ENCODE results near the gene FPR3.

The FPR3 gene

GRCh38 chr19:51794885-51795490, at the start of gene FPR3:
Gene FPR3, plus strand, starts transcription at chr19:51795157. Its CDS starts 28,592 bp downstream, at chr19:51823749.
- Histone ChIP-seq H3K36me3 (no peaks in the 10 kb centered on the region), H3K4me3 (no peak within 1 kb of the TSS), H3K4me2 (peak within 1 kb of the TSS in 2 of 11 experiments; percentile 69 to 81; a peak in 4 of 22 replicates), H3K4me1 (peaks cover 0 to 81% (median 11%) of the 10 kb centered on the region in 10 experiments; a peak in 12 of 20 replicates), H3K27ac (0 out of 22 replicates have a peak within 1 kb of the TSS, but pooled peaks of 1 of the 11 experiments have one; percentile 19), H4K20me1 (no peaks in the 10 kb centered on the region), H3K27me3 (no peaks in the 10 kb centered on the region), H3K9me3 (replicated peaks in 1 of 11) (peaks cover 12 to 75% (median 21%) of the 10 kb centered on the region in 11 experiments; a peak in 20 of 22 replicates), H3K9ac (no peak within 1 kb of the TSS)
- no peak for TF ChIP-seq Cebpa-rat (IDR thresholded peaks at IDR 0.05)

GRCh38 chr19:51746731-51747130, 48.2 kb upstream of the FPR3 start:
- Histone ChIP-seq H3K4me2 (peak overlapping the region in 2 of 11 experiments; percentile 91 to 97; a peak in 3 of 22 replicates), H4K20me1 (peaks cover 0 to 48% (median 0%) of the 10 kb centered on the region in 11 experiments; a peak in 3 of 22 replicates), H3K4me3 (peak overlapping the region in 2 of 10 experiments; percentile 57 to 63; a peak in 3 of 20 replicates), H3K9ac (no peak overlapping the region), H3K27ac (no peak overlapping the region), H3K9me3 (replicated peaks in 1 of 11) (peaks cover 0 to 42% (median 0%) of the 10 kb centered on the region in 11 experiments; a peak in 8 of 22 replicates), H3K36me3 (peaks cover 0 to 65% (median 0%) of the 10 kb centered on the region in 11 experiments; a peak in 6 of 22 replicates), H3K4me1 (peaks cover 10 to 93% (median 41%) of the 10 kb centered on the region in 10 experiments), H3K27me3 (no peaks in the 10 kb centered on the region)
- TF ChIP-seq Cebpa-rat (IDR thresholded peaks at IDR 0.05), result no peak

GRCh38 chr19:51749979-51750378, 45.0 kb upstream of the FPR3 start:
- peaks cover 11 to 93% (median 39%) of the 10 kb centered on the region in 10 experiments for H3K4me1 ChIP-seq
- no peaks in the 10 kb centered on the region for H3K27me3 ChIP-seq
- no peak for TF ChIP-seq Cebpa-rat (IDR thresholded peaks at IDR 0.05)
- H3K9me3 ChIP-seq (replicated peaks in 1 of 11), result peaks cover 0 to 46% (median 4%) of the 10 kb centered on the region in 11 experiments; a peak in 11 of 22 replicates
- H3K4me3 ChIP-seq, result peak overlapping the region in 2 of 10 experiments; percentile 57 to 63; a peak in 4 of 20 replicates
- peak overlapping the region in 2 of 11 experiments; percentile 92 to 94; a peak in 2 of 22 replicates for H3K27ac ChIP-seq
- H3K36me3 ChIP-seq, result peaks cover 0 to 55% (median 0%) of the 10 kb centered on the region in 11 experiments; a peak in 6 of 22 replicates
- H4K20me1 ChIP-seq, result peaks cover 0 to 36% (median 0%) of the 10 kb centered on the region in 11 experiments; a peak in 3 of 22 replicates
- H3K4me2 ChIP-seq, result peak overlapping the region in 5 of 11 experiments; percentile 20 to 97 (median 72); a peak in 6 of 22 replicates
- H3K9ac ChIP-seq, result peak overlapping the region in 2 of 11 experiments; percentile 74 to 75; a peak in 4 of 22 replicates

GRCh38 chr19:51750400-51751094, 44.4 kb upstream of the FPR3 start:
- peak overlapping the region; percentile 65 to 94 (median 76); a peak in 21 of 22 replicates for H3K27ac ChIP-seq
- peak overlapping the region in 8 of 11 experiments; percentile 63 to 97 (median 76); a peak in 16 of 22 replicates for H3K4me2 ChIP-seq
- H3K9me3 ChIP-seq (replicated peaks in 1 of 11), result peaks cover 0 to 52% (median 4%) of the 10 kb centered on the region in 11 experiments; a peak in 11 of 22 replicates
- H3K36me3 ChIP-seq, result peaks cover 0 to 49% (median 0%) of the 10 kb centered on the region in 11 experiments; a peak in 6 of 22 replicates
- peaks cover 0 to 30% (median 0%) of the 10 kb centered on the region in 11 experiments; a peak in 3 of 22 replicates for H4K20me1 ChIP-seq
- TF ChIP-seq Cebpa-rat (IDR thresholded peaks at IDR 0.05), result no peak
- H3K9ac ChIP-seq, result peak overlapping the region in 2 of 11 experiments; percentile 74 to 75; a peak in 4 of 22 replicates
- H3K27me3 ChIP-seq, result no peaks in the 10 kb centered on the region
- peak overlapping the region in 4 of 10 experiments; percentile 21 to 63 (median 46); a peak in 7 of 20 replicates for H3K4me3 ChIP-seq
- peaks cover 11 to 93% (median 39%) of the 10 kb centered on the region in 10 experiments for H3K4me1 ChIP-seq

DNA sequence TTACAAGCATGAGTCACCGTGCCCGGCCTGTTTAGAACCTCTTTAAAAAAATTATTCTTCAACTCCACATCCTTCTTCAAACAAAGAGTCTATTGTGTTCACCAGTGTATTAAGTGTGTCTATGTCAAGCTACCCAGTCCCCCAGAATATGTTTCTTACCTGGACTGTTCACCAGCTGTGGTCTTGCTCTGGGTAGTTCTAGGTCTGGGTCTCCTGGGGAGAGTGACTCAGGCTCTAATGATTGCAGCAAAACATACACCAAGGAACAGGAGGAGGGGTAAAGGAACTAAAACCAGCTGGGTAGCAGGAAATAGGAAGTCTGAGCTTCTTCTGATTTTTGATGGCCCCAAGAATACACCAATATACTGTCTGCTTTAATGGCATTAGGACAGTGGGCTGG, 43.3 kb upstream of the FPR3 start, which contains the start of gene FPR1:
TSS of gene FPR1 (minus strand) at position 224 of the 400 bp plus-strand sequence. CDS start 4,884 bp downstream, outside the sequence.
- peak within 1 kb of the TSS; percentile 65 to 94 (median 76) for H3K27ac ChIP-seq
- peaks cover 0 to 54% (median 4%) of the 10 kb centered on the region in 11 experiments; a peak in 12 of 22 replicates for H3K9me3 ChIP-seq (replicated peaks in 1 of 11)
- peaks cover 11 to 91% (median 39%) of the 10 kb centered on the region in 10 experiments for H3K4me1 ChIP-seq
- peak within 1 kb of the TSS; percentile 32 to 97 (median 70) for H3K4me2 ChIP-seq
- H3K4me3 ChIP-seq, result peak within 1 kb of the TSS in 5 of 10 experiments; percentile 3 to 63 (median 35); a peak in 8 of 20 replicates
- peaks cover 0 to 38% (median 0%) of the 10 kb centered on the region in 11 experiments; a peak in 5 of 22 replicates for H3K36me3 ChIP-seq
- peak in 2 of 11 experiments; percentile 30 to 31; a peak in 1 of 22 replicates for TF ChIP-seq Cebpa-rat (IDR thresholded peaks at IDR 0.05)
- no peaks in the 10 kb centered on the region for H3K27me3 ChIP-seq
- H3K9ac ChIP-seq, result peak within 1 kb of the TSS in 10 of 11 experiments; percentile 22 to 75 (median 42); a peak in 10 of 22 replicates
- H4K20me1 ChIP-seq, result peaks cover 0 to 19% (median 0%) of the 10 kb centered on the region in 11 experiments; a peak in 2 of 22 replicates

- peaks cover 0 to 43% (median 4%) of the 10 kb centered on the region in 11 experiments; a peak in 10 of 22 replicates for H3K9me3 ChIP-seq (replicated peaks in 1 of 11)
- no peak overlapping the region for H3K4me3 ChIP-seq
- peak overlapping the region in 2 of 11 experiments; percentile 72 to 80; a peak in 5 of 22 replicates for H3K9ac ChIP-seq
- peaks cover 0 to 14% (median 0%) of the 10 kb centered on the region in 11 experiments; a peak in 4 of 22 replicates for H3K36me3 ChIP-seq
- peaks cover 11 to 66% (median 30%) of the 10 kb centered on the region in 10 experiments for H3K4me1 ChIP-seq
- no peaks in the 10 kb centered on the region for H3K27me3 ChIP-seq
- peak overlapping the region in 5 of 11 experiments; percentile 16 to 97 (median 39); a peak in 10 of 22 replicates for H3K4me2 ChIP-seq
- H4K20me1 ChIP-seq, result no peaks in the 10 kb centered on the region
- peak overlapping the region in 4 of 11 experiments; percentile 36 to 94 (median 80); a peak in 6 of 22 replicates for H3K27ac ChIP-seq
- peak in 1 of 11 experiments; percentile 18; a peak in 1 of 22 replicates for TF ChIP-seq Cebpa-rat (IDR thresholded peaks at IDR 0.05)
Measured at GRCh38 chr19:51754109-51754508, 40.8 kb upstream of the FPR3 start.

- H3K4me1 ChIP-seq, result peaks cover 11 to 60% (median 29%) of the 10 kb centered on the region in 10 experiments
- peaks cover 0 to 43% (median 4%) of the 10 kb centered on the region in 11 experiments; a peak in 10 of 22 replicates for H3K9me3 ChIP-seq (replicated peaks in 1 of 11)
- no peak for TF ChIP-seq Cebpa-rat (IDR thresholded peaks at IDR 0.05)
- H3K27me3 ChIP-seq, result no peaks in the 10 kb centered on the region
- H3K9ac ChIP-seq, result peak overlapping the region in 2 of 11 experiments; percentile 72 to 80; a peak in 5 of 22 replicates
- H3K4me2 ChIP-seq, result peak overlapping the region in 3 of 11 experiments; percentile 16 to 97 (median 57); a peak in 6 of 22 replicates
- no peaks in the 10 kb centered on the region for H4K20me1 ChIP-seq
- peak overlapping the region in 3 of 11 experiments; percentile 69 to 94 (median 92); a peak in 6 of 22 replicates for H3K27ac ChIP-seq
- no peak overlapping the region for H3K4me3 ChIP-seq
- peaks cover 0 to 7% (median 0%) of the 10 kb centered on the region in 11 experiments; a peak in 1 of 22 replicates for H3K36me3 ChIP-seq
Measured at GRCh38 chr19:51754770-51755169, 40.2 kb upstream of the FPR3 start.
